ENCODE results near the gene SIGLEC12.

SIGLEC12 gene

DNA sequence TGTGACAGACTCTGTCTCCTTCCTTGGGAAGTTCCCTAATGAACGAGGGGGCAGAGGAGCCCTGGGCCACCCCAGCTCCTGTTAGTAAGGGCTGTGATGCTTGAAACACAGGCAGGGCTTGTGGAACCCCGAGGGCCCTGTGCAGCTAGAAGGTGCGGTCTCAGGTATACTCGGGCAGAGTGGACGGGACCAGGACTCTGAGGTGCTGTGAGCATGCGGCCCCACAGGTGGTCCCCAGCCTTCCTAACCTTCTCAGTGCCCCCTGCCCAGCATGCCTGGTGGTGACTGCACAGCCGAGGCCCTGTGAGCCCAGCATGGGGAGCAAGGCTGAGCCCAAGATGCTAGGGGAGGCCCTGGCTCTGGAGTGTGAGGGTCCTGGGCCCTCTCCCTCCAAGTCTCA lies 39.3 kb downstream of the SIGLEC12 start:
- Histone ChIP-seq H3K9me3 (replicated peaks in 1 of 11) (no peaks in the 10 kb centered on the region), H3K4me3 (no peak overlapping the region), H3K36me3 (no peaks in the 10 kb centered on the region), H3K27ac (peak overlapping the region in 2 of 11 experiments; percentile 50 to 65; a peak in 2 of 22 replicates), H4K20me1 (no peaks in the 10 kb centered on the region), H3K9ac (0 out of 22 replicates have a peak overlapping the region, but pooled peaks of 1 of the 11 experiments have one; percentile 17), H3K4me1 (peaks cover 17 to 54% (median 32%) of the 10 kb centered on the region in 10 experiments), H3K27me3 (peaks cover 0 to 12% (median 0%) of the 10 kb centered on the region in 11 experiments; a peak in 6 of 22 replicates), H3K4me2 (peak overlapping the region in 6 of 11 experiments; percentile 64 to 91 (median 80); a peak in 11 of 22 replicates)
- TF ChIP-seq Cebpa-rat (IDR thresholded peaks at IDR 0.05): no peak

DNA sequence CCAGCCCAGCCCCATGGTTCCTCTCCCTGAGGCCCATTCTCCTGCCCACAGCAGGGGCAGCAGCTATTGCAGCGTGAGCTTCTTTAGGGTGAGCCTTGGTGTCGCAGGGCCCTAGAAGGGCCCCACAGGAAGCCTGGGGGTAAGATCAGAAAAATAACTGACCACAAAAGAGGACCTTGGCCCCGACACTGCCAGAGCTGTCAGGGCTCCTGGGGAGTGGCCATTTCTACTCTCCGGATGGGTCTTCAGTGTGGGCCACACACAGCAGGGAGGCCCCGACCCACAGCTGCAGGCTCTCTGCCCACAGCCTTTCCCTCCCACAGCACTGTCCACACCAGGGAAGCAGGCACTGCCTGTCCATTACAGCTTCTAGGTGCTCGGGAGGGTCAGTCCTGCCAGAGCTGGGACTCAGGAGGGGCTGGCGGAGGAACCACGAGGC lies 39.9 kb downstream of the SIGLEC12 start:
- H3K4me3 ChIP-seq: no peak overlapping the region
- H4K20me1 ChIP-seq: no peaks in the 10 kb centered on the region
- no peaks in the 10 kb centered on the region for H3K36me3 ChIP-seq
- H3K27ac ChIP-seq: peak overlapping the region in 2 of 11 experiments; percentile 50 to 65; a peak in 3 of 22 replicates
- no peak for TF ChIP-seq Cebpa-rat (IDR thresholded peaks at IDR 0.05)
- H3K4me1 ChIP-seq: peaks cover 17 to 52% (median 27%) of the 10 kb centered on the region in 10 experiments
- H3K9ac ChIP-seq: peak overlapping the region in 2 of 11 experiments; percentile 41 to 46; a peak in 2 of 22 replicates
- peaks cover 0 to 12% (median 0%) of the 10 kb centered on the region in 11 experiments; a peak in 6 of 22 replicates for H3K27me3 ChIP-seq
- peak overlapping the region; percentile 56 to 91 (median 70) for H3K4me2 ChIP-seq
- H3K9me3 ChIP-seq (replicated peaks in 1 of 11): no peaks in the 10 kb centered on the region

DNA sequence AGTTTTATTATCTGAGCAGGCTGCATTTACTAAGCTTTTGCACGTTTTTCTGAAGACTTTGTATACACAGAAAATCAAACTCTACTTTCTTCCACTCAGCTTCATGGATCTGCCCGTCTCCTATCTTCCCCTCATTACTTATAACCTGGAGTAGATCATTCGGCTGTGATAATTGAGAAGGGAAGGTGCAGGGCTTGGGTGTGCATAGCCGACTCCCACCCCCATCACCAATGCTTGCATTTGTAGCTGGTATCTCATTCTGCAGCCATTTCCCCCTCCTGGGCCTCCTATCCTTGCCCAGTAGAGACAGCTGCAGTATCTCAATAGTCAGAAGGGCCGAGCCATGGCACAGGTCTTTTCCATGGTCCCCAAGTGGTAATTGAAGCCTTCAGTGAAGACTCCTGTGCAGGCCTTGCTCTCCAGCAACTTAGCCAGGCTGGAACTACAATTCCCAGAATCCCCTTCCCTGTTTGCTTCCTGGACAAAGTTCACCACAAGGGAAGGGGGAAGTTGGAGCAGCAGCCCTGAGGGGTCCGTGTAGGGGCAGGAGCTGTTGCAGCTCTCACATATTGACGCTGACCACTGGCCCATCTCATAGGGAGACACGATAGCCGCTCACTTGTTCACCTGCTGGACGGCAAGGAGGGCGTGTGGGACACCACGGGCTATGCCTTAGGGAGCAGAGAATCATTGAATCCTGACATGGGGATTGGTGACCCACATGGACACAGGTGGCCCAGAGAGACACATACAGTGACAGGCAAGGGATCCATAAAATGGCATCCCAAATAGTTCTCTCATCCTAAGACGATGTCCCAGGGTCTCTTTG lies 41.2 kb downstream of the SIGLEC12 start:
- H4K20me1 ChIP-seq: no peaks in the 10 kb centered on the region
- no peaks in the 10 kb centered on the region for H3K9me3 ChIP-seq (replicated peaks in 1 of 11)
- H3K4me2 ChIP-seq: peak overlapping the region; percentile 56 to 91 (median 70)
- peaks cover 15 to 46% (median 21%) of the 10 kb centered on the region in 10 experiments for H3K4me1 ChIP-seq
- no peaks in the 10 kb centered on the region for H3K36me3 ChIP-seq
- no peak for TF ChIP-seq Cebpa-rat (IDR thresholded peaks at IDR 0.05)
- peak overlapping the region in 3 of 11 experiments; percentile 19 to 65 (median 41); a peak in 6 of 22 replicates for H3K27ac ChIP-seq
- H3K27me3 ChIP-seq: peaks cover 0 to 12% (median 0%) of the 10 kb centered on the region in 11 experiments; a peak in 6 of 22 replicates
- H3K9ac ChIP-seq: no peak overlapping the region
- 0 out of 20 replicates have a peak overlapping the region, but pooled peaks of 1 of the 10 experiments have one; percentile 30 for H3K4me3 ChIP-seq

DNA sequence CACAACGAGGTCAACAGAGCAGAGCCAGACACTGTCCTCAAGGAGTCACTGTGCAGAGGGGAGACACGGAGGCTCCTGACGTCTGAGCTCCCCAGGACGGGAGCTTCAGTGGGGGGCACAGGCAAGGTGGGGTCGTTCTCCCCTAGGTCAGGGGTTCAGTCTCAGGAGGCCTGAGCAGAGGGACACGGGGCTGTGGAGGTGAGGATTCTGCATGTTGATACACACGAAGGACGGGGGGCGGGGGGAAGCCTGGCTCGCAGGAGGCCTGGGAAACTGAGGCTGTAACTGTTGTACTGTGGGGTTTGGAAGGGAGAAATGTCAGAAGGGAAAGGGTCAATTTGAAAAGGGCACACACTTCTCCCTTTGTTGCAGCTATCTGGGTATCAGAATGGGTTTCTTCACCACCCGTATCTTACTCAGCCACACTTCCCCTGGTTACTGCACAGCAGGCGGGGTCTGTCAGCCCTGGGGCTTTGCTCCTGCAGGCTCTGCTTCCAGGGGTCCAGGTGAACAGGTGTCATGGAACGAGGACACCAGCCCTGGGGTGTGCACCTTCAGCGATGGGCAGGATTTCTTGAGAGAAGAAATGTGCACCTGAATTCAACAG lies 42.6 kb downstream of the SIGLEC12 start:
- H3K4me3 ChIP-seq: no peak overlapping the region
- no peaks in the 10 kb centered on the region for H3K36me3 ChIP-seq
- H3K27me3 ChIP-seq: peaks cover 0 to 12% (median 0%) of the 10 kb centered on the region in 11 experiments; a peak in 6 of 22 replicates
- no peak overlapping the region for H3K27ac ChIP-seq
- H4K20me1 ChIP-seq: no peaks in the 10 kb centered on the region
- H3K9me3 ChIP-seq (replicated peaks in 1 of 11): no peaks in the 10 kb centered on the region
- no peak for TF ChIP-seq Cebpa-rat (IDR thresholded peaks at IDR 0.05)
- no peak overlapping the region for H3K4me2 ChIP-seq
- no peak overlapping the region for H3K9ac ChIP-seq
- H3K4me1 ChIP-seq: peaks cover 15 to 46% (median 21%) of the 10 kb centered on the region in 10 experiments

DNA sequence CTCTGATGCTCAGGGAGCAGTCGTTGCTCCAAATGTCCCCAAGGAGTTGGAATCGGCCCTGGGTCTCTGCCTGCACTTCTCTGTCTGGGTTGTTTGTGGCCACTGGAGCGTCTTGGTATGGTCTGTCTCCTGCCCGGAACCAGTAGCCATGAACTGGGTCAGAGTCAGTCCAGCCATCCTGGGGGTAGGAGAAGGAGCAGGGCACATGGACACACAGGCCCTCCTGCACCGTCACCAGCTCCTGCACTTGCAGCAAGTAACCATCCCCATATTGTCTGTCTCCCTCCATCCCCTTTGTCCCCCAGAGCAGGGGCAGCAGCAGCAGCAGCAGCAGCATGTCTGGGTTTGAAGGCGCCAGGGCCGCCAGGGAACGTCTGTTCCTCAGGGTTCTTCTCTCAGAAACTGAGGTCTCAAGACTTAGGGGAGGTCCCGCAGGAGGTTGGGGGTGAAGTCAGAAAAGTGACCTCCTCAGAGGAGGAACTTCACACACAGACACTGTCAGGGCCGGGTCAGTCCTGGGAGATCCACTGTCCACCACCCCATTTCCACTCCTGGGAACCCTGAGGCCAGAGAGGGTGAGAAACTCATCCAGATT lies 43.5 kb downstream of the SIGLEC12 start, which contains the start of gene SIGLEC8:
Gene SIGLEC8, minus strand, starts transcription at position 404 of the 595 bp plus-strand sequence. Its CDS starts 67 bp downstream, at position 337.
- TF ChIP-seq Cebpa-rat (IDR thresholded peaks at IDR 0.05): no peak

DNA sequence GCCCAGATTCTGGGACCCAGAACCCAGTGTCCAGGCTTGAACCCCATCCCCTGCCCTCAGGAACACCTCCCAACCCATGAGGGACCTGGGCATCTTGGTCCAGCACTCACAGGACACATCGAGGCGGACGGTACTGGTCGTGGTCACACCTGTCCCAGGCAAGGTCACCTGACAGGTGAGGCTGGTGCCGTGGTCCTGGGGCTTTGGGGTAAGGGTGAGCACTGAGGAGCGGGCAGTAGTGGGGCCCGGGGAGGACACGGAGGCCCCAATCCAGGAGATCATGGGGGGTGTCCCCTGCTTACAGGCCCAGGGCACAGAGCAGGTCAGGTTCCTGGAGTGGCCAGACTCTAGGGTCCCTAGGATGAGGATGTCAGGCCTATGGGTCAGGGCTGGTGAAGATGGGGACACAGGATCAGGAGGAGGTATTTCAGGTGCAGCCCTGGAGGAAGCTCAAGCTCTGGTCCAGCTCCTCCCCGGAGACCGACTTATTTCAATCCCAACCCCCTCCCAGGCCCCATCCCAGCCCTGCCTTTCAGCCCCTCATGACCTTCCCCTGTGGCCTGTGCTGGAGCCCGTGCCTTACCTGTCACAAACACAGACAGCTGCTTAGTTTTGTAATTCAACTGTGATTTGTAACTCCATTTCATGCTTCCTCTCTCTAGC lies 44.1 kb downstream of the SIGLEC12 start:
- H3K4me3 ChIP-seq: no peak overlapping the region
- no peaks in the 10 kb centered on the region for H3K36me3 ChIP-seq
- no peaks in the 10 kb centered on the region for H4K20me1 ChIP-seq
- peaks cover 0 to 2% (median 0%) of the 10 kb centered on the region in 11 experiments; a peak in 2 of 22 replicates for H3K27me3 ChIP-seq
- no peak for TF ChIP-seq Cebpa-rat (IDR thresholded peaks at IDR 0.05)
- no peak overlapping the region for H3K9ac ChIP-seq
- H3K9me3 ChIP-seq (replicated peaks in 1 of 11): no peaks in the 10 kb centered on the region
- H3K4me1 ChIP-seq: peaks cover 15 to 36% (median 20%) of the 10 kb centered on the region in 10 experiments
- no peak overlapping the region for H3K27ac ChIP-seq
- H3K4me2 ChIP-seq: no peak overlapping the region

More for the DNA sequence above, 43.5 kb downstream of the SIGLEC12 start, which contains the start of gene SIGLEC8:
- no peak within 1 kb of the TSS for H3K4me2 ChIP-seq
- peaks cover 15 to 43% (median 21%) of the 10 kb centered on the region in 10 experiments for H3K4me1 ChIP-seq
- H3K9ac ChIP-seq: no peak within 1 kb of the TSS
- no peaks in the 10 kb centered on the region for H3K9me3 ChIP-seq (replicated peaks in 1 of 11)
- H3K36me3 ChIP-seq: no peaks in the 10 kb centered on the region
- H3K4me3 ChIP-seq: no peak within 1 kb of the TSS
- peaks cover 0 to 8% (median 0%) of the 10 kb centered on the region in 11 experiments; a peak in 6 of 22 replicates for H3K27me3 ChIP-seq
- H4K20me1 ChIP-seq: no peaks in the 10 kb centered on the region
- H3K27ac ChIP-seq: no peak within 1 kb of the TSS

DNA sequence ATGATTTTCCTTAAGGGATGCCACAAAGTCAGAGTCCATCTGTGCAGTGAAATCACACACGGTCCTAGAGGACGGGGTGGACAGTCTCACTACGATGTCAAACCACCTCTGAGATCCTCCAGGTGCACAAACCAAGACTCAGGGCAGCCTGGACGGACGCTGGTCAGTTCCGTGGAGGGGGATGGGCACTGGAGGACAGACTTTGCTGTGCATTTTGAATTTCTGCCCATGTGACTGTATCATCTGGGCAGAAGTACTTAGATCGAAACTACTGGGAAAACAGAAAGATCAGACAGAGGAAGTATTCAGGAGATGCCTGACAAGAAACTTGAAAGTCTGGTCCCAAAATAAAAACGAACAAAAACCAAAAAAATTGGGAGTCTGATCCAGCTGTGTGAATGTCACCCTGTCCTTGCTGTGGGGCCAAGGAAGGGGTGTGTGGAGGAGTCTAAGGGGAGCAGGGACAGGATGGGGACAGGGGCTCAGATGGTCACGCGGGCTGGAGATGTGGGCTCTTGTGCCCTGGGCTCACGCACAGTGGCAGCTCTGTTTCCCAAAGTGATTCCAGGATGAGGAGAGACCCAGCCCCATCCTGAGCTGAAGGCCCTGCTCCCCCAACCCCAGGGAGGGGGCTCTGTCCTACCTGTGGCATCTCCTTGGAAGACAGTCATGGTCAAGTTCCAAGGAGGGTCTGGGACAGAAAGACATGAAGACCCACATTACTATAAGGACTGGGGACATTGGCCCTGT lies 44.9 kb downstream of the SIGLEC12 start:
- no peak for TF ChIP-seq Cebpa-rat (IDR thresholded peaks at IDR 0.05)
- H3K4me2 ChIP-seq: peak overlapping the region in 2 of 11 experiments; percentile 27 to 53; a peak in 2 of 22 replicates
- H3K27ac ChIP-seq: no peak overlapping the region
- no peak overlapping the region for H3K4me3 ChIP-seq
- H3K9me3 ChIP-seq (replicated peaks in 1 of 11): peaks cover 0 to 1% (median 0%) of the 10 kb centered on the region in 11 experiments; a peak in 2 of 22 replicates
- H3K27me3 ChIP-seq: no peaks in the 10 kb centered on the region
- H4K20me1 ChIP-seq: no peaks in the 10 kb centered on the region
- H3K4me1 ChIP-seq: peaks cover 12 to 29% (median 16%) of the 10 kb centered on the region in 10 experiments
- H3K36me3 ChIP-seq: no peaks in the 10 kb centered on the region
- H3K9ac ChIP-seq: 0 out of 22 replicates have a peak overlapping the region, but pooled peaks of 1 of the 11 experiments have one; percentile 2
